HG03469 (cell line): Measurements from ENCODE around the gene ATG9A.
"Not testable (repeated sequence)": the region's sequence is repeated elsewhere in the genome, so short reads cannot be mapped to it uniquely, and the experiment has no call there.

ENCODE experiments used
- ATAC-seq: cut with Tn5 transposase; IDR thresholded peaks from one replicate; pipeline ENCODE4 v1.9.1; 2021; ENCODE audit warnings: mild to moderate bottlenecking, moderate library complexity, moderate number of reproducible peaks; ENCODE audit not compliant: unreplicated experiment

ATG9A gene

GRCh38 chr2:219207134-219207883 lies 22.1 kb downstream of the ATG9A start:
- no peak for ATAC-seq

- ATAC-seq = peak; percentile 97
Observed at GRCh38 chr2:219206328-219207133, 22.9 kb downstream of the ATG9A start, which contains the start of gene ZFAND2B. Gene ZFAND2B, plus strand, starts transcription at chr2:219206782. Its CDS starts 206 bp downstream, at chr2:219206988.

GRCh38 chr2:219205981-219206327 lies 23.5 kb downstream of the ATG9A start:
- no peak for ATAC-seq

- ATAC-seq = no peak
Observed at GRCh38 chr2:219205165-219205538, 24.3 kb downstream of the ATG9A start.

GRCh38 chr2:219204425-219205164 lies 24.8 kb downstream of the ATG9A start:
- ATAC-seq = no peak

GRCh38 chr2:219201331-219201730 lies 28.1 kb downstream of the ATG9A start:
- ATAC-seq = not testable (repeated sequence)

- ATAC-seq = not testable (repeated sequence)
Observed at GRCh38 chr2:219200502-219201326, 28.7 kb downstream of the ATG9A start.

- ATAC-seq = no peak
Observed at GRCh38 chr2:219199470-219200211, 29.8 kb downstream of the ATG9A start.

GRCh38 chr2:219198974-219199373 lies 30.5 kb downstream of the ATG9A start:
- no peak for ATAC-seq

- ATAC-seq = no peak
Observed at GRCh38 chr2:219197388-219197787, 32.0 kb downstream of the ATG9A start.

- no peak for ATAC-seq
Observed at GRCh38 chr2:219186754-219187456, 42.5 kb downstream of the ATG9A start.

- no peak for ATAC-seq
Observed at GRCh38 chr2:219184121-219184520, 45.3 kb downstream of the ATG9A start.

- ATAC-seq = no peak
Observed at GRCh38 chr2:219183151-219183772, 46.2 kb downstream of the ATG9A start.

GRCh38 chr2:219182331-219183150 lies 46.9 kb downstream of the ATG9A start:
- no peak for ATAC-seq

GRCh38 chr2:219181531-219181930 lies 47.9 kb downstream of the ATG9A start:
- no peak for ATAC-seq

GRCh38 chr2:219180961-219181360 lies 48.5 kb downstream of the ATG9A start:
- no peak for ATAC-seq

- no peak for ATAC-seq
Observed at GRCh38 chr2:219179601-219180465, 49.6 kb downstream of the ATG9A start.
